Measurements from ENCODE around the gene CFAP74. TPM values are rescaled to one million over a fixed set of nuclear protein-coding genes. Genes with fewer than 3 reads are reported as not detected.

Gene CFAP74
- total and polyA plus RNA-seq, 2 of the 4 experiments (the other 2 are of a cell fraction) = not detected

- Histone ChIP-seq H2BK120ac (ENCODE audit: low read depth, low read length) (no peak overlapping the region), H3K4ac (ENCODE audit: low read depth, low read length) (no peak overlapping the region), H3K36me3 (ENCODE audit: control insufficient read depth, insufficient read depth, low read length) (no peaks in the 10 kb centered on the region), H2BK20ac (ENCODE audit: low read depth, low read length) (no peak overlapping the region), H3K9me3 (ENCODE audit: control insufficient read depth, insufficient read depth, low read length) (peaks cover 1% of the 10 kb centered on the region; the same call in 1 of the 2 replicates), H2AK9ac (replicated peaks; ENCODE audit: low read depth, low read length, poor library complexity) (no peak overlapping the region), H3K56ac (ENCODE audit: extremely low read depth, insufficient read depth, low read length) (no peak overlapping the region), H2AK5ac (ENCODE audit: low read depth, low read length) (no peak overlapping the region), H3K27me3 (ENCODE audit: control insufficient read depth, insufficient read depth, low read length) (peaks cover 29% of the 10 kb centered on the region), H3K14ac (replicated peaks; ENCODE audit: low read depth, low read length) (no peak overlapping the region), H2BK5ac (ENCODE audit: low read depth, low read length, poor library complexity, severe bottlenecking) (no peak overlapping the region), H3K23ac (ENCODE audit: low read depth, low read length) (no peak overlapping the region), H3K4me3 (ENCODE audit: insufficient read depth, low read depth, low read length) (no peak overlapping the region), H3K4me1 (ENCODE audit: control insufficient read depth, insufficient read depth, low read length) (no peaks in the 10 kb centered on the region), H3K79me1 (ENCODE audit: low read depth in 1 of 2, low read length in 2 of 2) (no peaks in the 10 kb centered on the region), H3K27ac (ENCODE audit: insufficient read depth, low read length) (no peak overlapping the region), H3K9me1 (ENCODE audit: insufficient read depth, low read length) (no peaks in the 10 kb centered on the region), H2BK15ac (ENCODE audit: low read depth, low read length) (no peak overlapping the region), H4K8ac (ENCODE audit: low read depth in 2 of 2, low read length in 2 of 2) (no peak overlapping the region), H4K91ac (ENCODE audit: insufficient read depth, low read depth, low read length) (no peak overlapping the region), H3K4me2 (ENCODE audit: low read depth, low read length) (no peak overlapping the region), H4K5ac (ENCODE audit: low read depth, low read length) (no peak overlapping the region), H3K18ac (ENCODE audit: low read depth, low read length) (no peak overlapping the region), H4K20me1 (ENCODE audit: insufficient read depth, low read length) (0 out of 2 replicates have a peak, but pooled peaks cover 5% of the 10 kb centered on the region), H3K9ac (ENCODE audit: low read depth, low read length) (no peak overlapping the region), H2AFZ (replicated peaks; ENCODE audit: low read length, poor library complexity) (no peak overlapping the region)
- POLR2A ChIA-PET (ENCODE audit: unreplicated experiment) = no interaction called here
- ATAC-seq (ENCODE audit: low read depth) (no peak), DNase-seq (no peak)
- dilution Hi-C loops (cut with HindIII; ENCODE audit: low sequenced_read_pairs, unreplicated experiment) (no loop called here), in situ Hi-C loops (cut with MboI; ENCODE audit: low sequenced_read_pairs) (loop anchor here (10.0 to 25.0 kb wide), 2 partner anchors 189 to 396 kb away; no protein-coding TSS in a partner anchor), intact Hi-C loops (cut with micrococcal nuclease) (no loop called here)
- BruUV-seq (replicated peaks) = no TSS peak
- 25% methylated on average over 13 of the region's 38 CpGs; no CpG with 5 or more reads in 1 of the 2 experiments for WGBS, 2 experiments (ENCODE audit: extremely low coverage in 2 of 2, insufficient read length in 1 of 2)
- CTCF ChIA-PET = no interaction called here
- TF ChIP-seq FOS (IDR thresholded peaks at IDR 0.05; ENCODE audit: low read depth, low read length) (no peak), MXI1 (IDR thresholded peaks at IDR 0.05; ENCODE audit: borderline replicate concordance, low read depth, low read length) (no peak), ELK1 (IDR thresholded peaks at IDR 0.05; ENCODE audit: borderline replicate concordance, low read depth, low read length) (no peak), NFE2L2 (IDR thresholded peaks at IDR 0.05; ENCODE audit: low read depth, low read length) (no peak), MAFK (IDR thresholded peaks at IDR 0.05; ENCODE audit: low read depth, low read length) (no peak)
Observed at GRCh38 chr1:1966071-1966740, 37.4 kb downstream of the CFAP74 start.
